ENCODE data around the gene UQCC5.

UQCC5 gene

GRCh38 chr3:52517796-52518722, 18.3 kb upstream of the UQCC5 start:
- no peak for TF ChIP-seq CTCF (conservative IDR thresholded peaks at IDR 0.05; ENCODE audit: low read depth, low read length)
- Histone ChIP-seq H3K4me1 (ENCODE audit: low read depth, poor library complexity, severe bottlenecking) (no peaks in the 10 kb centered on the region), H3K9ac (no peak overlapping the region), H3K4me2 (no peak overlapping the region), H3K27me3 (ENCODE audit: insufficient read depth, low read depth) (no peaks in the 10 kb centered on the region), H3K27ac (no peak overlapping the region), H2AFZ (ENCODE audit: low read depth) (no peak overlapping the region), H3K4me3 (IDR thresholded peaks at IDR 0.05; ENCODE audit: insufficient read depth, low read depth, low read length) (no peak overlapping the region), H4K20me1 (ENCODE audit: insufficient read depth) (no peaks in the 10 kb centered on the region), H3K79me2 (ENCODE audit: insufficient read depth, low read depth) (no peaks in the 10 kb centered on the region), H3K36me3 (ENCODE audit: insufficient read depth) (no peaks in the 10 kb centered on the region)

DNA sequence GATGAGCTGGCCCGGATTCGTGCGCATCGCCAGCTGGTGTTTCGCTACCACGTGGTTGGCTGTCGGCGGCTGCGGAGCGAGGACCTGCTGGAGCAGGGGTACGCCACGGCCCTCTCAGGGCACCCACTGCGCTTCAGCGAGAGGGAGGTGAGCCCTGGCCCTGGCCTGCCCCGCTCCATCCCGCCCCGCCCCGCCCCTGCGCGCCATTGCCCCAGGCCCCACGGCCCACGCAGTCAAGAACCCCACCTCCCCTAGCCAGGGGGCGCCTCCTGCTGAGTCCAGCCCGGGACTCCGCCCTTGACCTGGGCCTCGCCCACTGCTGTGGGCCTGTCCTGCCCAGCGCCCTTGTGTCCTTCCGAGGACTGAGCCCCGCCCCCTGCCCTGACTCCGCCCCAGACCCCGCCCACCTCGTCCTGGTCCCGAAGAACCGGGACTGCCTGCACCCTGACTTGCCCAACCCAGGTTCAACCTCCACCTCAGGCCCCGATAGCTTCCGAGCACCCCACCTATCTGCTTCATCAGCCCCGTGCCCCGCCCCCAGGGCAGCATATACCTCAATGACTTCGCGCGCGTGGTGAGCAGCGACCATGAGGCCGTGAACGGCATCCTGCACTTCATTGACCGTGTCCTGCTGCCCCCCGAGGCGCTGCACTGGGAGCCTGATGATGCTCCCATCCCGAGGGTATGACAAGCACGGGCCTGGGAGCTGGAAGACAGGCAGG, 17.5 kb upstream of the UQCC5 start:
- Histone ChIP-seq H3K27me3 (ENCODE audit: insufficient read depth, low read depth) (no peaks in the 10 kb centered on the region), H3K4me1 (ENCODE audit: low read depth, poor library complexity, severe bottlenecking) (no peaks in the 10 kb centered on the region), H3K9ac (no peak overlapping the region), H3K79me2 (ENCODE audit: insufficient read depth, low read depth) (no peaks in the 10 kb centered on the region), H3K36me3 (ENCODE audit: insufficient read depth) (no peaks in the 10 kb centered on the region), H3K4me3 (IDR thresholded peaks at IDR 0.05; ENCODE audit: insufficient read depth, low read depth, low read length) (no peak overlapping the region), H4K20me1 (ENCODE audit: insufficient read depth) (no peaks in the 10 kb centered on the region), H3K27ac (no peak overlapping the region), H3K4me2 (no peak overlapping the region), H2AFZ (ENCODE audit: low read depth) (no peak overlapping the region)
- TF ChIP-seq CTCF (conservative IDR thresholded peaks at IDR 0.05; ENCODE audit: low read depth, low read length): no peak

DNA sequence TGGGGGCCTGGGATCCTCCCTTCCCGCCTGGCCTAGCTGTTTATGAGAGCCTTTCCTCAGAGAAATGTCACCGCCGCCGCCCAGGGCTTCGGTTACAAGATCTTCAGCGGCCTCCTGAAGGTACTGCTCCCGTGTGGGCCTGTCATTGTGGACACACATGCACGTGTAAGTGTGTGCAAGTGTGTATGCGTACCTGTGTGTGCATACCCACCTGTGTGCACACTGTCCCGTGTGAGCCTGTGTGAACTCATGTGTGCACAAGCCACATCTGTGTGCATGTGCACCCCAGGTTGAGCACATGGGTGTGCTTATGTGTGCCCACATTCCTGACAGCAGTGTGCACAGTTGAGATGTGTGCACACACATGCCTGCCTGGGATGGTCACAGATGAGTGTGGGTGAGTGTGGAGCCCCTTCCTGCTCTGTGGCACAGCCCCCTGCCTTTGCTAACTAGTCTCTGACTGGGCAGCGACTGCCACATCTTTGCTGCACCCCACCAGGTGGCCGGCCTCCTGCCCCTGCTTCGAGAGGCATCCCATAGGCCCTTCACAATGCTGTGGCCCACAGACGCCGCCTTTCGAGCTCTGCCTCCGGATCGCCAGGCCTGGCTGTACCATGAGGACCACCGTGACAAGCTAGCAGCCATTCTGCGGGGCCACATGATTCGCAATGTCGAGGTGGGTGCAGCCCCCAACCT, 16.8 kb upstream of the UQCC5 start:
- H4K20me1 ChIP-seq (ENCODE audit: insufficient read depth): no peaks in the 10 kb centered on the region
- no peak for TF ChIP-seq CTCF (conservative IDR thresholded peaks at IDR 0.05; ENCODE audit: low read depth, low read length)
- H3K36me3 ChIP-seq (ENCODE audit: insufficient read depth): no peaks in the 10 kb centered on the region
- no peak overlapping the region for H3K27ac ChIP-seq
- no peaks in the 10 kb centered on the region for H3K4me1 ChIP-seq (ENCODE audit: low read depth, poor library complexity, severe bottlenecking)
- H3K4me2 ChIP-seq: no peak overlapping the region
- no peaks in the 10 kb centered on the region for H3K79me2 ChIP-seq (ENCODE audit: insufficient read depth, low read depth)
- no peak overlapping the region for H3K4me3 ChIP-seq (IDR thresholded peaks at IDR 0.05; ENCODE audit: insufficient read depth, low read depth, low read length)
- no peak overlapping the region for H2AFZ ChIP-seq (ENCODE audit: low read depth)
- H3K27me3 ChIP-seq (ENCODE audit: insufficient read depth, low read depth): no peaks in the 10 kb centered on the region
- H3K9ac ChIP-seq: no peak overlapping the region

- no peak overlapping the region for H3K4me3 ChIP-seq (IDR thresholded peaks at IDR 0.05; ENCODE audit: insufficient read depth, low read depth, low read length)
- no peak overlapping the region for H2AFZ ChIP-seq (ENCODE audit: low read depth)
- no peaks in the 10 kb centered on the region for H3K36me3 ChIP-seq (ENCODE audit: insufficient read depth)
- no peaks in the 10 kb centered on the region for H4K20me1 ChIP-seq (ENCODE audit: insufficient read depth)
- H3K27me3 ChIP-seq (ENCODE audit: insufficient read depth, low read depth): no peaks in the 10 kb centered on the region
- H3K9ac ChIP-seq: no peak overlapping the region
- H3K4me2 ChIP-seq: no peak overlapping the region
- no peak overlapping the region for H3K27ac ChIP-seq
- H3K79me2 ChIP-seq (ENCODE audit: insufficient read depth, low read depth): no peaks in the 10 kb centered on the region
- H3K4me1 ChIP-seq (ENCODE audit: low read depth, poor library complexity, severe bottlenecking): no peaks in the 10 kb centered on the region
- no peak for TF ChIP-seq CTCF (conservative IDR thresholded peaks at IDR 0.05; ENCODE audit: low read depth, low read length)
Observed at GRCh38 chr3:52520141-52520667, 16.2 kb upstream of the UQCC5 start.
